ENCODE measurements around the gene ARAP2.

ARAP2 gene

GRCh38 chr4:36039026-36039425, 205.3 kb downstream of the ARAP2 start:
- no peak overlapping the region for H3K4me3 ChIP-seq (ENCODE audit: low read length in 2 of 2)

GRCh38 chr4:36038491-36038890, 205.8 kb downstream of the ARAP2 start:
- no peaks in the 10 kb centered on the region for H3K27me3 ChIP-seq (ENCODE audit: control insufficient read depth in 1 of 2, insufficient read depth in 2 of 2, low read length in 2 of 2)
- no peak overlapping the region for H3K9ac ChIP-seq (ENCODE audit: low read length in 2 of 2)
- no peak overlapping the region for H3K27ac ChIP-seq (ENCODE audit: low read length)
- no peak overlapping the region for H3K4me3 ChIP-seq (ENCODE audit: low read length in 2 of 2)
- no peaks in the 10 kb centered on the region for H3K36me3 ChIP-seq (ENCODE audit: control insufficient read depth in 2 of 2, insufficient read depth in 2 of 2, low read length in 2 of 2)
- no peaks in the 10 kb centered on the region for H3K9me3 ChIP-seq (ENCODE audit: control insufficient read depth in 2 of 2, low read length in 2 of 2)
- H3K4me1 ChIP-seq (ENCODE audit: control insufficient read depth, insufficient read depth, low read length) = no peaks in the 10 kb centered on the region

More at GRCh38 chr4:36039026-36039425, 205.3 kb downstream of the ARAP2 start:
- Histone ChIP-seq H3K36me3 (ENCODE audit: control insufficient read depth in 2 of 2, insufficient read depth in 2 of 2, low read length in 2 of 2) (no peaks in the 10 kb centered on the region), H3K9me3 (ENCODE audit: control insufficient read depth in 2 of 2, low read length in 2 of 2) (no peaks in the 10 kb centered on the region), H3K9ac (ENCODE audit: low read length in 2 of 2) (no peak overlapping the region), H3K27ac (ENCODE audit: low read length) (no peak overlapping the region), H3K27me3 (ENCODE audit: control insufficient read depth in 1 of 2, insufficient read depth in 2 of 2, low read length in 2 of 2) (no peaks in the 10 kb centered on the region), H3K4me1 (ENCODE audit: control insufficient read depth, insufficient read depth, low read length) (no peaks in the 10 kb centered on the region)

DNA sequence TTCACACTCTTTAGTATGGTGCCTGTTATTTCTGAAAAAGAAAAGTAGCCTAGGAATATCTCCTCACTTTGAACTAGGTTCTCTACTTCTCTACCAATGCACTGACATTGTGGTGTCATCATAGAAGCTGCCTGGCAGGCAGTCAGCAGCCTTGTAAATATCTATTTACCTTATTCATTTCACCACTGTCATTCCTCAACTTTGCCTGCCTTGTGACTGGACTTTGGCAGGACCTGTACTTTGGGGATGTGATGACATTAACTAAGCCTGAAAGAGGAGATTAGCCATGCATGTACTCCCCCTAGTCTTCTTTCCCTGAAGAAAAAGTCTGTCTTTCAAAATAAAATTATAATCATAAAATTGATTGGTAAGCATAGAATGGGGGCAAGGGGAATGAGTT, 207.2 kb downstream of the ARAP2 start:
- no peak overlapping the region for H3K9ac ChIP-seq (ENCODE audit: low read length in 2 of 2)
- H3K4me3 ChIP-seq (ENCODE audit: low read length in 2 of 2) = no peak overlapping the region
- no peaks in the 10 kb centered on the region for H3K4me1 ChIP-seq (ENCODE audit: control insufficient read depth, insufficient read depth, low read length)
- H3K36me3 ChIP-seq (ENCODE audit: control insufficient read depth in 2 of 2, insufficient read depth in 2 of 2, low read length in 2 of 2) = no peaks in the 10 kb centered on the region
- H3K27me3 ChIP-seq (ENCODE audit: control insufficient read depth in 1 of 2, insufficient read depth in 2 of 2, low read length in 2 of 2) = no peaks in the 10 kb centered on the region
- H3K9me3 ChIP-seq (ENCODE audit: control insufficient read depth in 2 of 2, low read length in 2 of 2) = no peaks in the 10 kb centered on the region
- no peak overlapping the region for H3K27ac ChIP-seq (ENCODE audit: low read length)

GRCh38 chr4:36029951-36030350, 214.4 kb downstream of the ARAP2 start:
- Histone ChIP-seq H3K36me3 (ENCODE audit: control insufficient read depth in 2 of 2, insufficient read depth in 2 of 2, low read length in 2 of 2) (no peaks in the 10 kb centered on the region), H3K4me3 (ENCODE audit: low read length in 2 of 2) (no peak overlapping the region), H3K4me1 (ENCODE audit: control insufficient read depth, insufficient read depth, low read length) (no peaks in the 10 kb centered on the region), H3K27ac (ENCODE audit: low read length) (no peak overlapping the region), H3K9me3 (ENCODE audit: control insufficient read depth in 2 of 2, low read length in 2 of 2) (no peaks in the 10 kb centered on the region), H3K9ac (ENCODE audit: low read length in 2 of 2) (no peak overlapping the region), H3K27me3 (ENCODE audit: control insufficient read depth in 1 of 2, insufficient read depth in 2 of 2, low read length in 2 of 2) (no peaks in the 10 kb centered on the region)

DNA sequence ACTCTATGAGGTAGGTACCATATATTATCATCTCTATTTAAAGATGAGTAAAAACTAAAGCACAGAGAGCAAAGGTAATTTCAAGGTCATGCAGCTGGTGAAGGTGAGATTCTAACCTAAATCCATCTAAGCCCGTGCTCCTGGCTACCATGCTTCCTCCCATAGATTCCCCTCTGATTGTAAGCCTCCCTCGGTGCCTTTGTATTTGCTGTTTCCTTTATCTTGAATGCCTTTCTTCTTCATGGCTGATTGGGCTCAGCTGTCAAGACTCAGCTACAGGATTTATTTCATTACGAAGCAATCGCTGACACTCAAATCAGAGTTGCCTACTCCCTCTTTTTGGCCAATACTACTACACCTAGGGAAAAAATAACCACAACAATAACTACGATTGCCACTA, 217.1 kb downstream of the ARAP2 start:
- Histone ChIP-seq H3K4me1 (ENCODE audit: control insufficient read depth, insufficient read depth, low read length) (no peaks in the 10 kb centered on the region), H3K9ac (ENCODE audit: low read length in 2 of 2) (no peak overlapping the region), H3K4me3 (ENCODE audit: low read length in 2 of 2) (no peak overlapping the region), H3K27ac (ENCODE audit: low read length) (no peak overlapping the region), H3K27me3 (ENCODE audit: control insufficient read depth in 1 of 2, insufficient read depth in 2 of 2, low read length in 2 of 2) (no peaks in the 10 kb centered on the region), H3K36me3 (ENCODE audit: control insufficient read depth in 2 of 2, insufficient read depth in 2 of 2, low read length in 2 of 2) (no peaks in the 10 kb centered on the region), H3K9me3 (ENCODE audit: control insufficient read depth in 2 of 2, low read length in 2 of 2) (no peaks in the 10 kb centered on the region)

- Histone ChIP-seq H3K27ac (ENCODE audit: low read length) (no peak overlapping the region), H3K4me3 (ENCODE audit: low read length in 2 of 2) (no peak overlapping the region), H3K27me3 (ENCODE audit: control insufficient read depth in 1 of 2, insufficient read depth in 2 of 2, low read length in 2 of 2) (no peaks in the 10 kb centered on the region), H3K9me3 (ENCODE audit: control insufficient read depth in 2 of 2, low read length in 2 of 2) (no peaks in the 10 kb centered on the region), H3K9ac (ENCODE audit: low read length in 2 of 2) (no peak overlapping the region), H3K36me3 (ENCODE audit: control insufficient read depth in 2 of 2, insufficient read depth in 2 of 2, low read length in 2 of 2) (no peaks in the 10 kb centered on the region), H3K4me1 (ENCODE audit: control insufficient read depth, insufficient read depth, low read length) (no peaks in the 10 kb centered on the region)
Observed at GRCh38 chr4:36026348-36026880, 217.9 kb downstream of the ARAP2 start.

DNA sequence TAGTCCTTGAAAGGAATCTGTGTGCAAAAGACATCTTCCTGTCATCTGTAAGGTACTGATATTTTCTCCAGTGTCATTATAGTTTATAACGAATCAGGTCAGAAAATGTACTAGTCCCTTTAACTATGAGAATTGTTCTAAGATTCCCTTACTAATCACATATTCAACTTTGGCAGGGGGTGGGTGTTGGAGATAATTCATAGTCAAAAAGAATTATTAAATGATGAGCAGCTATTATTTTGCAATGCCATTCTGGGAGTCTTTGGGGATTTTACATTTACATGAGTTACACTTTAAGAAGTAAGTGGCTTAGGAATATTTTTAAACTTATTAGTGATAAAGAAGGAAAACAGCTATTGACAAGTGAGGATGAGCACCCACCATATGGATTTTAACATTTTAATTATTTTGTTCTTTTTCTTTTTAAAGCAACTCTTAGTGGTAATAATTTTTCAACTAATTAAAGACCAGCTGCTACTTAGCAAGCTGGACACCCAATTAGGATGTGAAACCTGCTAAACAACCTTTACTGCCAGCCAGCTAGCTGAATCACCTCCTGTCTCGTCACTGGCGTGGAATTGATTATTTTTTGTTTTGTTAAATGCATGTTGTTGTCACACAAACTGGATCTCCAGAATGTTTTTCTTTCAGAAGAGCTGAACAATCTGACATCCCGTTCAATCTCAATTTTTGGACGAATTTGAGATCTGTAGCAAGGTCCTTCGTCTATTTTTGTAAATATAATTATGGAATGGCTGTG, 219.2 kb downstream of the ARAP2 start:
- Histone ChIP-seq H3K27ac (ENCODE audit: low read length) (no peak overlapping the region), H3K4me3 (ENCODE audit: low read length in 2 of 2) (no peak overlapping the region), H3K9ac (ENCODE audit: low read length in 2 of 2) (no peak overlapping the region), H3K36me3 (ENCODE audit: control insufficient read depth in 2 of 2, insufficient read depth in 2 of 2, low read length in 2 of 2) (no peaks in the 10 kb centered on the region), H3K9me3 (ENCODE audit: control insufficient read depth in 2 of 2, low read length in 2 of 2) (no peaks in the 10 kb centered on the region), H3K4me1 (ENCODE audit: control insufficient read depth, insufficient read depth, low read length) (no peaks in the 10 kb centered on the region), H3K27me3 (ENCODE audit: control insufficient read depth in 1 of 2, insufficient read depth in 2 of 2, low read length in 2 of 2) (no peaks in the 10 kb centered on the region)

DNA sequence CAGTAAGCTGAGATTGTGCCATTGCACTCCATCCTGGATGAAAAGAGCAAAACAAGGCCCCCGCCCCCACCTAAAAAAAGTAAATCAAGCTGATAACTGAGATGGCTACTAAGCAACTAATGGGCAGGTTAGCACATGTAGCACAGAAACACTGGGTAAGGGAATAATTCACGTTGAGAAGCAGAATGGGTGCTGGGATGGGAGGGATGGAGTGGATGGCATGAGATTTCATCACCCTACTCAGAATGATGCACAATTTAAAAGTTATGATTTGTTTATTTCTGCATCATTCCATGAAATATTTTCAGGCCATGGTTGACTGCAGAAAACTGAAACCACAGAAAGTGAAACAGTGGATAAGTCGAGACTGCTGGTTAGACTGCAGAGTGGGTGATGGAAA, 224.0 kb downstream of the ARAP2 start:
- Histone ChIP-seq H3K4me1 (ENCODE audit: control insufficient read depth, insufficient read depth, low read length) (no peaks in the 10 kb centered on the region), H3K4me3 (ENCODE audit: low read length in 2 of 2) (no peak overlapping the region)

More for the DNA sequence above, 224.0 kb downstream of the ARAP2 start:
- Histone ChIP-seq H3K9ac (ENCODE audit: low read length in 2 of 2) (no peak overlapping the region), H3K27ac (ENCODE audit: low read length) (no peak overlapping the region), H3K36me3 (ENCODE audit: control insufficient read depth in 2 of 2, insufficient read depth in 2 of 2, low read length in 2 of 2) (no peaks in the 10 kb centered on the region), H3K9me3 (ENCODE audit: control insufficient read depth in 2 of 2, low read length in 2 of 2) (no peaks in the 10 kb centered on the region), H3K27me3 (ENCODE audit: control insufficient read depth in 1 of 2, insufficient read depth in 2 of 2, low read length in 2 of 2) (no peaks in the 10 kb centered on the region)

Measured in stomach smooth muscle (tissue), 2 donors.